ENCODE data around the gene CXorf49. TPM values are rescaled to one million over a fixed set of nuclear protein-coding genes. Genes with fewer than 3 reads are reported as not detected.
A peak's percentile ranks its signal among the peaks of the same experiment; 100 is the strongest.
"Not testable (repeated sequence)": the region's sequence is repeated elsewhere in the genome, so short reads cannot be mapped to it uniquely, and the experiment has no call there.

Gene CXorf49
- total RNA-seq, 1 donor from 2014 or later: not detected

DNA sequence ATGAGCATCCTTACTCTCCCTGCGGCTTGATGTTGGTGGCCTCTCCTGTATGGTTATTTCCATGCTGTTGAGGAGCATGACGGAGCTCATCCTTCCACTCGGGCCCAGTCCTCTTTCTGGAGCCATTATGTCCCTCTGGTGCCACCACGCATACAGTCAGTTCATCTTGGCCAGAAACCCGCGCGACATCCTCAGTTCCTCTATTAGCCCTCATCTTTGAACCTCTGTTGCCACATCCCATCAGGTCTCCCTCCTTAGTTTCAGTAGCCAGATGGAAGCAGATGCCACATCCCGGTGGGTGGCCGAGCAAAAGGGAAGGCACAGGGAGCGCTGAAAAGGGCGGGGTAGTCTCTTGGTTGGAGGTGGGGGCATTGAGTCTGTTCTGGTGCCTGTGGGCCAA, 46.1 kb downstream of the CXorf49 start:
- no peak overlapping the region for H3K27ac Mint-ChIP-seq (ENCODE audit: unreplicated experiment)
- peak; percentile 54 for DNase-seq (ENCODE audit: low spot score)
- H3K36me3 Mint-ChIP-seq (ENCODE audit: low read depth): peaks cover 2% of the 10 kb centered on the region
- H3K9me3 Mint-ChIP-seq (ENCODE audit: low read depth): peaks cover 7% of the 10 kb centered on the region
- H3K27me3 Mint-ChIP-seq (ENCODE audit: low read depth): no peaks in the 10 kb centered on the region
- H3K4me1 Mint-ChIP-seq (ENCODE audit: low read depth): no peaks in the 10 kb centered on the region
- H3K4me3 Mint-ChIP-seq (ENCODE audit: unreplicated experiment): no peak overlapping the region
- TF ChIP-seq, protein P1, sequence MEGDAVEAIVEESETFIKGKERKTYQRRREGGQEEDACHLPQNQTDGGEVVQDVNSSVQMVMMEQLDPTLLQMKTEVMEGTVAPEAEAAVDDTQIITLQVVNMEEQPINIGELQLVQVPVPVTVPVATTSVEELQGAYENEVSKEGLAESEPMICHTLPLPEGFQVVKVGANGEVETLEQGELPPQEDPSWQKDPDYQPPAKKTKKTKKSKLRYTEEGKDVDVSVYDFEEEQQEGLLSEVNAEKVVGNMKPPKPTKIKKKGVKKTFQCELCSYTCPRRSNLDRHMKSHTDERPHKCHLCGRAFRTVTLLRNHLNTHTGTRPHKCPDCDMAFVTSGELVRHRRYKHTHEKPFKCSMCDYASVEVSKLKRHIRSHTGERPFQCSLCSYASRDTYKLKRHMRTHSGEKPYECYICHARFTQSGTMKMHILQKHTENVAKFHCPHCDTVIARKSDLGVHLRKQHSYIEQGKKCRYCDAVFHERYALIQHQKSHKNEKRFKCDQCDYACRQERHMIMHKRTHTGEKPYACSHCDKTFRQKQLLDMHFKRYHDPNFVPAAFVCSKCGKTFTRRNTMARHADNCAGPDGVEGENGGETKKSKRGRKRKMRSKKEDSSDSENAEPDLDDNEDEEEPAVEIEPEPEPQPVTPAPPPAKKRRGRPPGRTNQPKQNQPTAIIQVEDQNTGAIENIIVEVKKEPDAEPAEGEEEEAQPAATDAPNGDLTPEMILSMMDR (IDR thresholded peaks at IDR 0.05): no peak

DNA sequence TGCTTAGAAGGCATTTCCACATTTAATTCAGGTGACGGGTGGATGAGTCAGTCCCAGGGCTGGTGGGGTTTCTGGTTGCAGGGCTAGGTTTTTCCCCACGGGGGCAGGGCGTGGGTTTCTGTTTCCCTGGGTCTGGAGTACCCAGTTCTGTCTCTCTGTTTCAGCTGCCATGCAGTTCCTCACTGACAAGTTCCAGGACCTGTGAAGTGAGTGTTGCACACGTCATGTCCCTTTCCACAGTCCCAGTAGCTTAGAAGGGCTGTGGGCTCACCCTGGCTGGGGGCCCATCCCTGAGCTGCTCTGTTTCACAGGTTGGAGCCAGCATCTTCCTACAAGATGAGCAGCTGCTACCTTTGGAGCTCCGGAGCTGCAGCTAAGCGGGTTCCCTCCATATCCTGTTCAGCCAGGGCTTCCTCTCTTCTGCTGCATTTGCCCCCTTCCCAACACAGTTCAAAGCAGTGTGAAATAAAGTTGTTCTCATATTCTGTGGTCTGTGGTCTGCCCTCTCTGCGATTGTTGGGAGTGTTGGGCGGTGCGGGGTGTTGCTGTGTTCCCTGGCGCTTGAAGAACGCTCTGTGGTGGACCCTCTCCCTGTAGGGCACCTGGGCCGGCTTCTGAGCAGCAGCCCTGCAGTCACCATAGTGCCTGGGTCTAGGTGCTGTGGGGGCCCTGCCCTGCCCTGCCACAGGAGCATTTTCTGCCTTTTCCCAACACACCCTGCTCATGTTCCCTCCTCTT, 46.9 kb downstream of the CXorf49 start:
- Mint-ChIP-seq H3K27ac (ENCODE audit: unreplicated experiment) (no peak overlapping the region), H3K36me3 (ENCODE audit: low read depth) (peaks cover 2% of the 10 kb centered on the region), H3K4me1 (ENCODE audit: low read depth) (no peaks in the 10 kb centered on the region), H3K4me3 (ENCODE audit: unreplicated experiment) (no peak overlapping the region), H3K9me3 (ENCODE audit: low read depth) (peaks cover 7% of the 10 kb centered on the region), H3K27me3 (ENCODE audit: low read depth) (no peaks in the 10 kb centered on the region)
- peak; percentile 65 for DNase-seq (ENCODE audit: low spot score)
- TF ChIP-seq, protein P1 (IDR thresholded peaks at IDR 0.05): no peak

DNA sequence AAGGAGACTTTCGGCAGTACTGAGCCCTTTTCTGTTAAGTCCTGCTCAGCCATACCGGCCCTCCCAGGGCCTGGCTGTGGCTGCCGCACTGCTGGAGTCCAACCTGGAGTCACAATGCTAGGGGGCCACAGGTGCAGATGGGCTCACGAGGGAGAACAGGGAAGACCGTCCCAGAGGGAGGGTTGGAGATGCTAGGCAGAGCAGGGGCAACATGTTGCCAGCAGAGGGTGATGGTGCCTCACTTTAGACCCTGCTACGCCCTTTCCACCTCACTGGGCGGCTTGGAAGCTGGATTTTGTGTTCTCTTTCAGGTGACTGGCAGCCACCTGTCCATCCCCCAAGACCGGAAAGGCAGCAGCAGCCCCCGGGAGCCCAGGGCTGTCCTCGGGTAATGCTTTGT, 48.1 kb downstream of the CXorf49 start:
- TF ChIP-seq, protein P1 (IDR thresholded peaks at IDR 0.05): peak; percentile 68
- not testable (repeated sequence) for H3K9me3 Mint-ChIP-seq (ENCODE audit: low read depth); H3K27me3 Mint-ChIP-seq (ENCODE audit: low read depth); H3K4me1 Mint-ChIP-seq (ENCODE audit: low read depth); H3K4me3 Mint-ChIP-seq (ENCODE audit: unreplicated experiment); H3K36me3 Mint-ChIP-seq (ENCODE audit: low read depth); H3K27ac Mint-ChIP-seq (ENCODE audit: unreplicated experiment); DNase-seq (ENCODE audit: low spot score)

DNA sequence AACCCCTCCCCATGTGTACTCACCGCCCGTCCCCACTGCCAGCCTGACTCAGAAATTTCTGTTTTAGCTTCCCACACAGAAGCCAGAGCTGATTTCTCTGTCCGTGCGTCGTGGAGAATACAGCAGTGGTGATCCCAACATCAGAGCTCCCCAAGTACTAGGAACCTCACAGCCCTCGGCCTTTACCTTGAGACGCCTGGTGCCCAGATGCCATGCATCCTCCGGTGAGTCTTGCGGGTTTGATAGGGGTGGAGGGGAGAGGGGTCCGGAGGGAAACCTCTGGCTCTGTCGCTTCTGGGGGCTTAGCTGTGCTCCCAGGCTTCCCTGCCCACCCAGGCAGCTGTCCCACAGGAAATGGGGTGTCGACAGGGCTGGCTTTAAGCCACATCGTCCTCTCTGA, 48.6 kb downstream of the CXorf49 start:
- Mint-ChIP-seq H3K9me3 (ENCODE audit: low read depth) (peaks cover 4% of the 10 kb centered on the region), H3K27me3 (ENCODE audit: low read depth) (no peaks in the 10 kb centered on the region), H3K4me1 (ENCODE audit: low read depth) (no peaks in the 10 kb centered on the region), H3K36me3 (ENCODE audit: low read depth) (peaks cover 2% of the 10 kb centered on the region), H3K27ac (ENCODE audit: unreplicated experiment) (no peak overlapping the region), H3K4me3 (ENCODE audit: unreplicated experiment) (no peak overlapping the region)
- no peak for DNase-seq (ENCODE audit: low spot score)
- TF ChIP-seq, protein P1 (IDR thresholded peaks at IDR 0.05): no peak

DNA sequence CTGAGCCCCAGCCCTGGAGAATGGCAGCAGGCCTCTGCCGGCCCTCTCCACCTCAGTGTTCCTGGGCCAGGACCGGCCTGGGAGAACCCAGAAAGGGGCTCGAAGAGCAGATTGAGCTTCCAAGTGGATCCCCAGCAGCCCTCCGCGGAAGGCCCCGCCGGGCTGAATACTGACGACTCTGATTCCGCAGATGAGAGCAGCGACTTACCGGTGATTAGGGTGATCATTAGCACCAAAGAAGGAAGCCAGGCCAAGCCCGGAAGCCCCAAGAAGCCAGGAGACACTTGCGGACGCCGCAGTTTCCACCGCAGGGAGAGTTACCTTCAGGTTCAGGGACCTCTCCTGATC, 49.9 kb downstream of the CXorf49 start:
- DNase-seq (ENCODE audit: low spot score): no peak
- TF ChIP-seq, protein P1 (IDR thresholded peaks at IDR 0.05): no peak
- Mint-ChIP-seq H3K9me3 (ENCODE audit: low read depth) (no peaks in the 10 kb centered on the region), H3K27me3 (ENCODE audit: low read depth) (no peaks in the 10 kb centered on the region), H3K36me3 (ENCODE audit: low read depth) (peaks cover 2% of the 10 kb centered on the region), H3K4me3 (ENCODE audit: unreplicated experiment) (no peak overlapping the region), H3K27ac (ENCODE audit: unreplicated experiment) (no peak overlapping the region), H3K4me1 (ENCODE audit: low read depth) (no peaks in the 10 kb centered on the region)
